HepG2 (cell line): ENCODE results near the gene OR6S1. TPM values are rescaled to one million over a fixed set of nuclear protein-coding genes. Genes with fewer than 3 reads are reported as not detected.

ENCODE experiments used
- CCAR2 ChIP-seq: fragments of 200-400 bp; formaldehyde crosslinking; optimal IDR thresholded peaks from 2 replicates; pipeline ENCODE3; 2018; ENCODE audit warnings: low read depth, mild to moderate bottlenecking, low read length, moderate library complexity
- ERF ChIP-seq: IDR thresholded peaks from 2 replicates; pipeline ENCODE4 v1.6.1; 2018; ENCODE audit warnings: missing biosample characterization, missing genetic modification reagents
- FLYWCH1 ChIP-seq: sonication (generic); formaldehyde crosslinking; IDR thresholded peaks from 2 replicates; pipeline ENCODE4 v1.8.1; 2023; ENCODE audit warnings: mild to moderate bottlenecking, missing genetic modification reagents
- FOXA3 ChIP-seq: IDR thresholded peaks from 2 replicates; pipeline ENCODE4 v1.6.1; 2016; ENCODE audit warnings: missing genetic modification reagents, missing compliant biosample characterization
- FOXO1 ChIP-seq: sonication (generic); formaldehyde crosslinking; IDR thresholded peaks from 2 replicates; pipeline ENCODE4 v1.4.0; 2020; ENCODE audit warnings: missing genetic modification reagents
- HMG20A ChIP-seq: IDR thresholded peaks from 2 replicates; pipeline ENCODE4 v1.6.1; 2016; ENCODE audit warnings: borderline replicate concordance
- HOMEZ ChIP-seq: IDR thresholded peaks from 2 replicates; pipeline ENCODE4 v1.6.1; 2016; ENCODE audit warnings: low read depth
- KAT7 ChIP-seq: IDR thresholded peaks from 2 replicates; pipeline ENCODE4 v1.6.1; 2018; ENCODE audit warnings: borderline replicate concordance, missing compliant biosample characterization
- KLF6 ChIP-seq: IDR thresholded peaks from 2 replicates; pipeline ENCODE4 v1.8.0; 2016; ENCODE audit warnings: missing biosample characterization, missing genetic modification reagents
- KMT2A ChIP-seq: sonication (generic); formaldehyde crosslinking; IDR thresholded peaks from 2 replicates; pipeline ENCODE4 v1.4.0; 2020; ENCODE audit warnings: missing genetic modification reagents
- KMT2B ChIP-seq: IDR thresholded peaks from 2 replicates; pipeline ENCODE4 v1.6.1; 2016; ENCODE audit warnings: missing genetic modification reagents, missing compliant biosample characterization
- MED1 ChIP-seq: sonication (generic); formaldehyde crosslinking; IDR thresholded peaks from 2 replicates; pipeline ENCODE4 v1.4.0; 2020; ENCODE audit warnings: missing genetic modification reagents
- NR2C2 ChIP-seq: sonication (generic); formaldehyde crosslinking; IDR thresholded peaks from 2 replicates; pipeline ENCODE4 v1.4.0; 2020; ENCODE audit warnings: missing genetic modification reagents, mild to moderate bottlenecking, moderate library complexity, borderline replicate concordance
- NR2F6 ChIP-seq, 2 experiments: IDR thresholded peaks; 2 replicates each; pipeline ENCODE4 v1.6.1; 2016; ENCODE audit warnings: antibody characterized with exemption in 1 of 2, mild to moderate bottlenecking in 1 of 2
- RAD51 ChIP-seq: fragments of 450-650 bp; IDR thresholded peaks from 2 replicates; pipeline ENCODE4 v1.6.1; 2016; ENCODE audit warnings: borderline replicate concordance
- RFXAP ChIP-seq: sonication (generic); formaldehyde crosslinking; IDR thresholded peaks from 2 replicates; pipeline ENCODE4 v1.4.0; 2020; ENCODE audit warnings: missing genetic modification reagents, borderline replicate concordance
- RNF2 ChIP-seq: fragments of 450-650 bp; conservative IDR thresholded peaks from 2 replicates; pipeline ENCODE4 v1.6.1; 2016; ENCODE audit warnings: low read depth
- SIN3A ChIP-seq: IDR thresholded peaks from 2 replicates; pipeline ENCODE4 v1.6.1; 2011; ENCODE audit warnings: low read depth, mild to moderate bottlenecking, control low read depth, low read length, borderline replicate concordance
- TFAP4 ChIP-seq: sonication (generic); IDR thresholded peaks from 2 replicates; pipeline ENCODE4 v1.6.1; 2016; ENCODE audit warnings: low read depth, borderline replicate concordance
- XRCC5 ChIP-seq: fragments of 200-400 bp; formaldehyde crosslinking; optimal IDR thresholded peaks from 2 replicates; pipeline ENCODE3; 2017; ENCODE audit warnings: mild to moderate bottlenecking, low read length
- YEATS2 ChIP-seq: sonication (generic); formaldehyde crosslinking; IDR thresholded peaks from 2 replicates; pipeline ENCODE4 v1.4.0; 2020; ENCODE audit warnings: missing genetic modification reagents, borderline replicate concordance
- ZBTB42 ChIP-seq: sonication (generic); formaldehyde crosslinking; IDR thresholded peaks from 2 replicates; pipeline ENCODE4 v1.5.0; 2020; ENCODE audit warnings: mild to moderate bottlenecking, missing genetic modification reagents
- ZNF557 ChIP-seq: sonication (generic); formaldehyde crosslinking; IDR thresholded peaks from 2 replicates; pipeline ENCODE4 v1.4.0; 2020; ENCODE audit warnings: missing genetic modification reagents
- ZNF615 ChIP-seq: sonication (generic); formaldehyde crosslinking; IDR thresholded peaks from 2 replicates; pipeline ENCODE4 v1.5.0; 2020; ENCODE audit warnings: mild to moderate bottlenecking, missing genetic modification reagents, borderline replicate concordance
- ZNF775 ChIP-seq: sonication (generic); formaldehyde crosslinking; IDR thresholded peaks from 2 replicates; pipeline ENCODE4 v1.4.0; 2020; ENCODE audit warnings: missing genetic modification reagents, mild to moderate bottlenecking, moderate library complexity, borderline replicate concordance
- ZNF883 ChIP-seq: sonication (generic); formaldehyde crosslinking; IDR thresholded peaks from 2 replicates; pipeline ENCODE4 v1.5.1; 2020; ENCODE audit warnings: mild to moderate bottlenecking, missing genetic modification reagents; ENCODE audit errors: not compliant biosample characterization
- polyA plus RNA-seq, 8 experiments: library from polyadenylated mRNA; depleted of rRNA in 3 of 8; stranded (reverse) in 7 of 8; unstranded in 1 of 8; fragments of >200 nt; fragmentation: Illumina TruSeq in 4 of 8; extraction: Trizol in 4 of 8; gene quantifications; 2 replicates each; pipeline versions ENCODE4 v1.2.1 to v1.2.3, GENCODE V29; 2011 to 2016; ENCODE audit warnings: low read depth in 4 of 8, missing spikeins in 1 of 8, mixed read lengths in 1 of 8; ENCODE audit not compliant: insufficient read depth in 1 of 8
- total RNA-seq, 5 experiments: library from RNA; depleted of rRNA; stranded (reverse); fragments of >200 nt; fragmentation: Illumina TruSeq; extraction: Trizol; gene quantifications; 2 replicates each; pipeline ENCODE4 v1.2.3, GENCODE V29; 2016; ENCODE audit warnings: low read depth in 1 of 5
- TF ChIP-seq, protein P1 (sequence below): sonication (generic); formaldehyde crosslinking; IDR thresholded peaks from 2 replicates; pipeline ENCODE4 v1.4.0; 2020; ENCODE audit warnings: missing genetic modification reagents, borderline replicate concordance
- TF ChIP-seq, protein P2 (sequence below): sonication (generic); formaldehyde crosslinking; IDR thresholded peaks from 2 replicates; pipeline ENCODE4 v1.5.1; 2020; ENCODE audit warnings: mild to moderate bottlenecking, missing genetic modification reagents, moderate library complexity

OR6S1 gene
- total and polyA plus RNA-seq, 2 of the 13 experiments (the other 11 are each of a cell fraction or from before 2014, with no cell fraction given) = 0.09 TPM; not detected in 1

GRCh38 chr14:20687362-20688166, 46.1 kb upstream of the OR6S1 start (continued):
- TF ChIP-seq NR2C2 (CRISPR knock-in tag) = peak; percentile 84
- no peak for TF ChIP-seq CCAR2
- TF ChIP-seq RFXAP (CRISPR knock-in tag) = no peak
- peak; percentile 96 for TF ChIP-seq FOXA3 (CRISPR knock-in tag)
- peak; percentile 81 for TF ChIP-seq MED1 (CRISPR knock-in tag)
- TF ChIP-seq HMG20A = 0 out of 2 replicates have a peak, but pooled peaks have one; percentile 55
- no peak for TF ChIP-seq ERF (CRISPR knock-in tag)
- TF ChIP-seq ZBTB42 = no peak
- no peak for TF ChIP-seq ZNF615
- peak; percentile 50; the same call in 1 of the 2 replicates for TF ChIP-seq KLF6 (CRISPR knock-in tag)
- no peak for TF ChIP-seq YEATS2 (CRISPR knock-in tag)
- TF ChIP-seq, protein P1, sequence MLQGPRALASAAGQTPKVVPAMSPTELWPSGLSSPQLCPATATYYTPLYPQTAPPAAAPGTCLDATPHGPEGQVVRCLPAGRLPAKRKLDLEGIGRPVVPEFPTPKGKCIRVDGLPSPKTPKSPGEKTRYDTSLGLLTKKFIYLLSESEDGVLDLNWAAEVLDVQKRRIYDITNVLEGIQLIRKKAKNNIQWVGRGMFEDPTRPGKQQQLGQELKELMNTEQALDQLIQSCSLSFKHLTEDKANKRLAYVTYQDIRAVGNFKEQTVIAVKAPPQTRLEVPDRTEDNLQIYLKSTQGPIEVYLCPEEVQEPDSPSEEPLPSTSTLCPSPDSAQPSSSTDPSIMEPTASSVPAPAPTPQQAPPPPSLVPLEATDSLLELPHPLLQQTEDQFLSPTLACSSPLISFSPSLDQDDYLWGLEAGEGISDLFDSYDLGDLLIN (CRISPR knock-in tag) = no peak
- no peak for TF ChIP-seq TFAP4
- TF ChIP-seq ZNF883 (CRISPR knock-in tag) = no peak
- TF ChIP-seq SIN3A = no peak; the same call in 1 of the 2 replicates
- TF ChIP-seq FLYWCH1 (CRISPR knock-in tag) = no peak
- TF ChIP-seq RNF2 = no peak
- TF ChIP-seq NR2F6 (IDR thresholded peaks at IDR 0.05) = peak; percentile 84
- TF ChIP-seq NR2F6 (CRISPR knock-in tag; IDR thresholded peaks at IDR 0.05) = peak; percentile 91
- peak; percentile 17; the same call in 1 of the 2 replicates for TF ChIP-seq KMT2B (CRISPR knock-in tag)
- TF ChIP-seq RAD51 = no peak
- TF ChIP-seq, protein P2, sequence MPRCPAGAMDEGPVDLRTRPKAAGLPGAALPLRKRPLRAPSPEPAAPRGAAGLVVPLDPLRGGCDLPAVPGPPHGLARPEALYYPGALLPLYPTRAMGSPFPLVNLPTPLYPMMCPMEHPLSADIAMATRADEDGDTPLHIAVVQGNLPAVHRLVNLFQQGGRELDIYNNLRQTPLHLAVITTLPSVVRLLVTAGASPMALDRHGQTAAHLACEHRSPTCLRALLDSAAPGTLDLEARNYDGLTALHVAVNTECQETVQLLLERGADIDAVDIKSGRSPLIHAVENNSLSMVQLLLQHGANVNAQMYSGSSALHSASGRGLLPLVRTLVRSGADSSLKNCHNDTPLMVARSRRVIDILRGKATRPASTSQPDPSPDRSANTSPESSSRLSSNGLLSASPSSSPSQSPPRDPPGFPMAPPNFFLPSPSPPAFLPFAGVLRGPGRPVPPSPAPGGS (CRISPR knock-in tag) = no peak
- peak; percentile 54 for TF ChIP-seq XRCC5
- no peak for TF ChIP-seq ZNF557 (CRISPR knock-in tag)
- no peak for TF ChIP-seq ZNF775
- no peak for TF ChIP-seq KMT2A (CRISPR knock-in tag)
- no peak for TF ChIP-seq KAT7 (CRISPR knock-in tag)
- TF ChIP-seq FOXO1 = no peak
- TF ChIP-seq HOMEZ (CRISPR knock-in tag) = no peak
